ENCODE results near the gene SIX3. TPM values are rescaled to one million over a fixed set of nuclear protein-coding genes. Genes with fewer than 3 reads are reported as not detected.
A peak's percentile ranks its signal among the peaks of the same experiment; 100 is the strongest.

Gene SIX3
- total and polyA plus RNA-seq, 4 donors = 0.02 to 0.06 TPM; not detected in 2

DNA sequence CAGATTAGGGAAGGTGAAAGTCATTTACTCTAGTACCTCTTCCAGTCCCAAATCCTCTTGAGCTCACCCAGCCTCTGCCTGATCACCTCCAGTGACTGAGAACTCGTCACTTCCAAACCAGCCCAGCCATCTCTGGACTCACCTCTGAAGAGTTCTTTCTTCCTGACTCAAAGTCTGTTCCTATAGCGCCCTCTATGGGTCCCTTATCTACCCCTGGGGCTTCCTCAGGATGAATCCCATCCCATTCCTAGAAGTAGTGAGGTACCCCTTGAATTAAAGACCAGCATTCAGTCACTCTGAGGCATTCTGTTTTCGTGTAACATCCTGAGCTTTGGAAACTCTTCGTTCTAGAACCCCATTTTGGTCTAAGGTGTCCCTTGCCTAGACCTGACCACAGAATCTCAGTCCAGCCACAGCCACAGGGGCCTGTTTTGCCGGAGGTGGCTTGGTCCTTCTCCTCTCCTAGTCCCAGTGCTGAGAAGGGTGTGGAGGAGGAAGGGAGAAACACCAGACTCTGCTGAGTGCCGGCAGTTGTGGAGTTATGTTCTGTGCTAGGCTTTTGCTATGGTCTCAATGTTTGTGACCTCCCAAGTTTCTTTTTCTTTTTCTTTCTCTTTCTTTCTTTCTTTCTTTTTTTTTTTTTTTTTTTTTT, 32.7 kb downstream of the SIX3 start:
- no peak for ATAC-seq (ENCODE audit: insufficient read depth, low FRiP score)
- Histone ChIP-seq H3K9me3 (ENCODE audit: control insufficient read depth in 4 of 4, insufficient read depth in 3 of 4, low read length in 3 of 4) (no peaks in the 10 kb centered on the region), H3K36me3 (ENCODE audit: control insufficient read depth in 4 of 4, insufficient read depth in 4 of 4, low read length in 4 of 4) (no peaks in the 10 kb centered on the region), H3K4me3 (no peak overlapping the region), H3K4me1 (ENCODE audit: control insufficient read depth in 5 of 5, insufficient read depth in 5 of 5, low read length in 5 of 5) (no peaks in the 10 kb centered on the region), H3K27me3 (ENCODE audit: control insufficient read depth in 3 of 3, insufficient read depth in 3 of 3, low read length in 2 of 3) (peaks cover 0 to 9% (median 6%) of the 10 kb centered on the region in 3 donors), H3K27ac (ENCODE audit: low read depth in 1 of 2, low read length in 1 of 2) (no peak overlapping the region), H3K9ac (ENCODE audit: insufficient read depth in 1 of 2, low read length in 2 of 2) (no peak overlapping the region)
- peak in 2 of 3 donors; percentile 29 to 43 for DNase-seq
- TF ChIP-seq, protein P1, sequence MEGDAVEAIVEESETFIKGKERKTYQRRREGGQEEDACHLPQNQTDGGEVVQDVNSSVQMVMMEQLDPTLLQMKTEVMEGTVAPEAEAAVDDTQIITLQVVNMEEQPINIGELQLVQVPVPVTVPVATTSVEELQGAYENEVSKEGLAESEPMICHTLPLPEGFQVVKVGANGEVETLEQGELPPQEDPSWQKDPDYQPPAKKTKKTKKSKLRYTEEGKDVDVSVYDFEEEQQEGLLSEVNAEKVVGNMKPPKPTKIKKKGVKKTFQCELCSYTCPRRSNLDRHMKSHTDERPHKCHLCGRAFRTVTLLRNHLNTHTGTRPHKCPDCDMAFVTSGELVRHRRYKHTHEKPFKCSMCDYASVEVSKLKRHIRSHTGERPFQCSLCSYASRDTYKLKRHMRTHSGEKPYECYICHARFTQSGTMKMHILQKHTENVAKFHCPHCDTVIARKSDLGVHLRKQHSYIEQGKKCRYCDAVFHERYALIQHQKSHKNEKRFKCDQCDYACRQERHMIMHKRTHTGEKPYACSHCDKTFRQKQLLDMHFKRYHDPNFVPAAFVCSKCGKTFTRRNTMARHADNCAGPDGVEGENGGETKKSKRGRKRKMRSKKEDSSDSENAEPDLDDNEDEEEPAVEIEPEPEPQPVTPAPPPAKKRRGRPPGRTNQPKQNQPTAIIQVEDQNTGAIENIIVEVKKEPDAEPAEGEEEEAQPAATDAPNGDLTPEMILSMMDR (IDR thresholded peaks at IDR 0.05; ENCODE audit: control extremely low read depth, extremely low read depth) = no peak
- 65 to 76% methylated on average over 6 of the region's 6 CpGs for WGBS, 2 donors

DNA sequence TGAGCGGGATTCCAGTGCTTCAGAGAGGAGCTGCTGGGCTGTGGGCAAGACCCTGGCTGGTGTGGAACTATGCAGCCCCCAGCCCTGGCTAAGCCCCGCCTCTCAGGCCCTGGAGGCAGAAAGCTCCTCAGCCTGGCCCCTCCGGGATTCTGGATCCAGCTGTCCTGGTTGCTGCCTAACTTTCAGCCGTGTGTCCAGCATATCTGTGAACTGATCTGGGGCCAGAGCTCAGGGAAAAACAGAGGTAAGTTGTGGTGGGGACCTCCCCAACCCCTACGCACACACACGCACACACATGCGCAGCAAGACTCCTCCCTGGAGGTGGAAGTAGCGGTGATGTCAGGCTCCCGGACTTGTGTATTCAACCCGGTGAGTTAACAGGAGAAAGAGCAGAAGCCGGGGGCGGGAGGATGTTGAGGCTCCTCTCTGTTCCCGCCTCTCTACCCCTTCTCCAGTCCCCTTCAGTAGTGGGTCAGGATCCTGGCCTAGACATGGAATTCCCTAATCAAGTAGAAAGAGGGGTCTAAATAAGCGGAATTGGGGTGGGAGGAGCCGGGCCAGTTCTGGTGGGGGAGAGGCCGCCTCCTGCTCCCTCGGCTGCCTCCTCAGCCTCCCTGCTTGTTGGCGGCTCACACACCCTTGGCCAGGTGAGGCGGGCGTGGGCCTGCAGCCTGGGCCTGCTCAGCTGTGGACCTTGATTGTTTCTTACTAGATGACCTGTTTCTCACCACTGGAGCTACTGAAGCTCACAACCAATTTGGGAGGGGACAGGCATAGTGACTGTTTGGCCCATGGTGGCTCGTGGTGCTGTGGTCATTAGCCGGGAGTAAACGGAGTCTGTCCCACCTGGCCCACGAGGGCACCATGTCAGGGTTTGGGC, 34.3 kb downstream of the SIX3 start:
- no peak for ATAC-seq (ENCODE audit: insufficient read depth, low FRiP score)
- Histone ChIP-seq H3K9ac (ENCODE audit: insufficient read depth in 1 of 2, low read length in 2 of 2) (no peak overlapping the region), H3K4me3 (no peak overlapping the region), H3K27ac (ENCODE audit: low read depth in 1 of 2, low read length in 1 of 2) (no peak overlapping the region), H3K4me1 (ENCODE audit: control insufficient read depth in 5 of 5, insufficient read depth in 5 of 5, low read length in 5 of 5) (no peaks in the 10 kb centered on the region), H3K36me3 (ENCODE audit: control insufficient read depth in 4 of 4, insufficient read depth in 4 of 4, low read length in 4 of 4) (no peaks in the 10 kb centered on the region), H3K27me3 (ENCODE audit: control insufficient read depth in 3 of 3, insufficient read depth in 3 of 3, low read length in 2 of 3) (peaks cover 0 to 12% (median 8%) of the 10 kb centered on the region in 3 donors), H3K9me3 (ENCODE audit: control insufficient read depth in 4 of 4, insufficient read depth in 3 of 4, low read length in 3 of 4) (no peaks in the 10 kb centered on the region)
- WGBS, 2 donors = 77 to 79% methylated on average over 23 to 24 of the region's 24 CpGs
- DNase-seq = peak in 2 of 3 donors; percentile 15 to 25
- TF ChIP-seq, protein P1 (IDR thresholded peaks at IDR 0.05; ENCODE audit: control extremely low read depth, extremely low read depth) = no peak

DNA sequence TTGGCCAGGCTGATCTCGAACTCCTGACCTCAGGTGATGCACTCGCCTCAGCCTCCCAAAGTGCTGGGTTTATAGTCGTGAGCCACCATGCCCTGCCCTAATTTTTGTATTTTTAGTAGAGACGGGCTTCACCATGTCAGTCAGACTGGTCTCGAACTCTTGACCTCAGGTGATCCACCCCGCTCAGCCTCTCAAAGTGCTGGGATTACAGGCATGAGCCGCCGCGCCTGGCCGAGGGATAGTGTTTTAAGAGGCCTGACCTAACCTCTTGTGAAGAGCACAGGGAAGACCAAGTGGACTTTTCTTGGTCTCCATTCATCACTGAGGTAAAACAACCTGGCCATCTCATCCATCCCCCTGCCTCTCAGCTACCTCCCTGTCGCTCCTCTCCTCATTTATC, 38.1 kb downstream of the SIX3 start:
- TF ChIP-seq, protein P1 (IDR thresholded peaks at IDR 0.05; ENCODE audit: control extremely low read depth, extremely low read depth) = no peak
- Histone ChIP-seq H3K9ac (ENCODE audit: insufficient read depth in 1 of 2, low read length in 2 of 2) (no peak overlapping the region), H3K4me1 (ENCODE audit: control insufficient read depth in 5 of 5, insufficient read depth in 5 of 5, low read length in 5 of 5) (no peaks in the 10 kb centered on the region), H3K4me3 (no peak overlapping the region), H3K36me3 (ENCODE audit: control insufficient read depth in 4 of 4, insufficient read depth in 4 of 4, low read length in 4 of 4) (no peaks in the 10 kb centered on the region), H3K27me3 (ENCODE audit: control insufficient read depth in 3 of 3, insufficient read depth in 3 of 3, low read length in 2 of 3) (peaks cover 0 to 12% (median 7%) of the 10 kb centered on the region in 3 donors), H3K27ac (ENCODE audit: low read depth in 1 of 2, low read length in 1 of 2) (no peak overlapping the region), H3K9me3 (ENCODE audit: control insufficient read depth in 4 of 4, insufficient read depth in 3 of 4, low read length in 3 of 4) (peaks cover 0 to 2% (median 0%) of the 10 kb centered on the region in 4 donors)
- 68 to 83% methylated on average over 11 of the region's 11 CpGs for WGBS, 2 donors
- DNase-seq = no peak
- no peak for ATAC-seq (ENCODE audit: insufficient read depth, low FRiP score)
